ENCODE results near the gene DMXL2. TPM values are rescaled to one million over a fixed set of nuclear protein-coding genes. Genes with fewer than 3 reads are reported as not detected.
A peak's percentile ranks its signal among the peaks of the same experiment; 100 is the strongest.

DMXL2 gene
- total and polyA plus RNA-seq, 9 of the 15 experiments (the other 6 are each of a cell fraction or from before 2014, with no cell fraction given): 9.3 to 57.7 (median 30.7) TPM

- POLR2A ChIA-PET: no interaction called here
- ATAC-seq (no peak), DNase-seq (ENCODE audit: extremely low read depth in 1 of 4, low spot score in 3 of 4) (no peak), FAIRE-seq (no peak)
- Histone ChIP-seq H3K9ac (ENCODE audit: insufficient read depth in 1 of 2, low read depth in 2 of 2, low read length in 2 of 2) (no peak overlapping the region), H4K20me1 (replicated peaks; ENCODE audit: control insufficient read depth, insufficient read depth, low read length) (no peaks in the 10 kb centered on the region), H3K4me1 (replicated peaks in 1 of 2; ENCODE audit: control insufficient read depth in 2 of 2, insufficient read depth in 2 of 2, low read length in 2 of 2) (no peaks in the 10 kb centered on the region), H3K9me1 (ENCODE audit: control insufficient read depth, insufficient read depth, low read length) (no peaks in the 10 kb centered on the region), H2AFZ (ENCODE audit: low read depth, low read length) (no peak overlapping the region), H3K27me3 (ENCODE audit: control insufficient read depth in 2 of 2, insufficient read depth in 2 of 2, low read length in 2 of 2) (no peaks in the 10 kb centered on the region), H3K9me3 (replicated peaks; ENCODE audit: control insufficient read depth, insufficient read depth, low read depth, low read length) (peaks cover 12% of the 10 kb centered on the region), H3K4me3 (no peak overlapping the region), H3K79me2 (ENCODE audit: control insufficient read depth, insufficient read depth, low read length) (no peaks in the 10 kb centered on the region), H3K4me2 (ENCODE audit: insufficient read depth, low read length) (no peak overlapping the region), H3K27ac (ENCODE audit: extremely low read depth, low read depth, low read length) (no peak overlapping the region), H3K36me3 (ENCODE audit: control insufficient read depth, insufficient read depth, low read length) (peaks cover 49% of the 10 kb centered on the region; the same call in 2 of the 3 replicates)
- 67% methylated on average over 1 of the region's 1 CpG for WGBS (ENCODE audit: insufficient coverage, low coverage, missing lambda C conversion rate)
- no TSS peak for BruUV-seq (replicated peaks)
- intact Hi-C loops (cut with micrococcal nuclease) (no loop called here), in situ Hi-C loops (cut with MboI) (no loop called here)
- CTCF ChIA-PET (ENCODE audit: low intra/inter-chr PET ratio): interaction anchor here (0.6 kb wide), 1 partner anchor 348 kb away, joined by 5 read pairs; no protein-coding TSS in a partner anchor
- TF ChIP-seq, protein P1, sequence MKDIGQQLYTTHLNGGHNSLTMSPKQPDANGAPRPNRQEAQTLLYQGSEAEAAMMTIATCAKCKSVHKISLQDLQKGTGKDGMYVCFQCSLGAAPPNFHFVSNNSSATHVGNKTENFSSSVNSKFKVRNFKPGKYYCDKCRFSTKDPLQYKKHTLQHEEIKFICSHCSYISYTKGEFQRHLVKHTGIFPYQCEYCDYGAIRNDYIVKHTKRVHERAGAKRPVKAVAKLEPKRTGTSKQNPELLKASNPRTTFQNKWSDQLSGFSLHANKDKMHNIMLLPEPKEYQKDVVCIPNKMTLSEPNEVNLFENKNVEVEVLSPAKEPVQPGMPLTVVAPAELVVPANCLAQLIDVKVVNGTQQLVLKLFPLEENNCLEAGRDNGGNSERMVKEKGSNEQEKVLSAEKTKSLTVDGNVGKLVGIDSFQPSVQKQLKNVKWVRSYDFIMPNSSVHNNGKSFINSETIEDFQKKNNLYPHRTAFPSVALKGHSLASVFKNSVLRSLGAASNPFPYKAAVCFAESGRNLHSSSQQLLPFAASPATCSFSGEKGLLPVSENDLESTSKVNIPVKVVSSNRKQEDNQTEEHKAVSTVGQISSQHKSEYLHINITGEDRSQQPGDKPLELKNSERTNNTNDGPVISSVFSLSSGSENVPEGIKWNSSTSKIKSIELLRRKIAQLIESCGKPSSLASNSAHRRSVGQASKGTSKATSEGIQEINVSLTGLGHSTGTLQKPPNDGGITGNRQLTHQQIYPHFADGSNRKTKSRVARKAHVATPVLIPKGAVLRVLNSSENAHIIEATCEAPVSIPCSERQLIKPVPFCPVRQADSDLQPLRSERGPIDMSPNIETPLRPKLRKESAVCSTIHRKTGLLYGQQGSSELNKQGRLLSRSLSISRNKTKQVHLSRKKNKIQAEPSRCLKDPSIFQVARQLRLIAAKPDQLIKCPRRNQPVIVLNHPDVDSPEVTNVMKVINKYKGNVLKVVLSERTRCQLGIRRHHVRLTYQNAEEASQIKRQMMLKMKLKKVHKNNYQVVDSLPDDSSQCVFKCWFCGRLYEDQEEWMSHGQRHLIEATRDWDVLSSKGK (CRISPR knock-in tag; IDR thresholded peaks at IDR 0.05): no peak
- TF ChIP-seq, protein P2, sequence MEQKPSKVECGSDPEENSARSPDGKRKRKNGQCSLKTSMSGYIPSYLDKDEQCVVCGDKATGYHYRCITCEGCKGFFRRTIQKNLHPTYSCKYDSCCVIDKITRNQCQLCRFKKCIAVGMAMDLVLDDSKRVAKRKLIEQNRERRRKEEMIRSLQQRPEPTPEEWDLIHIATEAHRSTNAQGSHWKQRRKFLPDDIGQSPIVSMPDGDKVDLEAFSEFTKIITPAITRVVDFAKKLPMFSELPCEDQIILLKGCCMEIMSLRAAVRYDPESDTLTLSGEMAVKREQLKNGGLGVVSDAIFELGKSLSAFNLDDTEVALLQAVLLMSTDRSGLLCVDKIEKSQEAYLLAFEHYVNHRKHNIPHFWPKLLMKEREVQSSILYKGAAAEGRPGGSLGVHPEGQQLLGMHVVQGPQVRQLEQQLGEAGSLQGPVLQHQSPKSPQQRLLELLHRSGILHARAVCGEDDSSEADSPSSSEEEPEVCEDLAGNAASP (IDR thresholded peaks at IDR 0.05): no peak
- TF ChIP-seq ZFP30 (CRISPR knock-in tag; IDR thresholded peaks at IDR 0.05; ENCODE audit: borderline replicate concordance): peak; percentile 75; the same call in 1 of the 2 replicates
- no peak for TF ChIP-seq GTF2A2 (tag; IDR thresholded peaks at IDR 0.05)
- no peak for TF ChIP-seq GTF3C2 (IDR thresholded peaks at IDR 0.05; ENCODE audit: borderline replicate concordance, extremely low read depth, insufficient read length)
- no peak for TF ChIP-seq ERF (CRISPR knock-in tag; IDR thresholded peaks at IDR 0.05)
- TF ChIP-seq HCFC1 (IDR thresholded peaks at IDR 0.05; ENCODE audit: low read depth, low read length): no peak
- peak; percentile 97 for TF ChIP-seq TRIM28 (IDR thresholded peaks at IDR 0.05)
- no peak for TF ChIP-seq ZNF778 (CRISPR knock-in tag; IDR thresholded peaks at IDR 0.05)
- no peak for TF ChIP-seq MLX (CRISPR knock-in tag; conservative IDR thresholded peaks at IDR 0.05)
- TF ChIP-seq FIP1L1 (IDR thresholded peaks at IDR 0.05; ENCODE audit: low read depth, low read length, poor library complexity, severe bottlenecking): no peak
- peak; percentile 72; the same call in 1 of the 2 replicates for TF ChIP-seq SMARCA5 (IDR thresholded peaks at IDR 0.05)
- peak; percentile 71 for TF ChIP-seq ZNF384 (IDR thresholded peaks at IDR 0.05; ENCODE audit: low read depth, low read length)
- TF ChIP-seq FOSL1 (tag; conservative IDR thresholded peaks at IDR 0.05): no peak
- no peak for TF ChIP-seq RBM17 (IDR thresholded peaks at IDR 0.05; ENCODE audit: borderline replicate concordance, low read depth, low read length)
Observed at GRCh38 chr15:51484781-51485180, 137.8 kb downstream of the DMXL2 start.
